Keratinocyte (primary cell): Measurements from ENCODE around the gene LYPD6.

Source experiments
- CTCF ChIP-seq, 3 experiments: IDR thresholded peaks in 1 of 3; conservative IDR thresholded peaks in 1 of 3; optimal IDR thresholded peaks in 1 of 3; 2 replicates in 2 of 3; 3 replicates in 1 of 3; pipeline versions ENCODE3 to v1.5.1; 2011; ENCODE audit warnings: low read length in 3 of 3, mild to moderate bottlenecking in 3 of 3, moderate library complexity in 2 of 3, control low read depth in 1 of 3, inconsistent platforms in 1 of 3; ENCODE audit not compliant: insufficient read depth in 2 of 3; ENCODE audit errors: extremely low read depth in 1 of 3
- EZH2 ChIP-seq: IDR thresholded peaks from one replicate; pipeline ENCODE4 v1.6.1; 2012; ENCODE audit warnings: inconsistent platforms, mild to moderate bottlenecking, low read length, moderate library complexity

- TF ChIP-seq CTCF (optimal IDR thresholded peaks at IDR 0.05 in 1 of 3, IDR thresholded peaks at IDR 0.05 in 1 of 3, conservative IDR thresholded peaks at IDR 0.05 in 1 of 3; ENCODE audit: extremely low read depth in 1 of 3, insufficient read depth in 2 of 3, low read length in 3 of 3) (no peak), EZH2 (no peak)
These were observed 137.0 kb downstream of the LYPD6 start for GRCh38 chr2:149467436-149467835.
